Measurements from ENCODE around the gene BRME1.

BRME1 gene

DNA sequence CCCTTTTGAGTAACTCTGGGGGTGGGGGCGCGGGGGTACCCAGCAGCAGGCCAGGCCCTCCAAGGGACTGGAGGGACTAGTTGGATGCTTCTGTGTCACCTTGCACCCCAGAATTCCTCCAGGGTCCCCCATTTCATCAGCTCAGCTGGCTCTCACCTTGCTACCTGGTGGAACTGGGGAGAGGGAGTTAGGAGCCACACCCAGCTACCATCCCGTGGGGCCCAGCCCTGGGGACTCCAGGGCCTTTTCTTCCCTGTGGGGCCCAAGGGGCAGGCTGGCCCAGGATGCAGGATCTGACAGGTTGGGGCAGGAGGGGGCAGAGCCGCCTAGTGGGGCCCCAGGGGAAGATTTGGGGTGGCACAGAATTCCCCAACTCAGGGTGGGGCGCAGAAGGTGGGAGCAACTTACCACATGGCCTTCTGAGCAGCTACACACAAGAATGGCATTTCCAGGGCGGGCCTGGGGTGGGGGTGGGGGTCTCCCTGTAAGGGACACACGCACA lies 61.7 kb downstream of the BRME1 start:
- DNase-seq (ENCODE audit: low spot score), result no peak
- TF ChIP-seq, protein P1, sequence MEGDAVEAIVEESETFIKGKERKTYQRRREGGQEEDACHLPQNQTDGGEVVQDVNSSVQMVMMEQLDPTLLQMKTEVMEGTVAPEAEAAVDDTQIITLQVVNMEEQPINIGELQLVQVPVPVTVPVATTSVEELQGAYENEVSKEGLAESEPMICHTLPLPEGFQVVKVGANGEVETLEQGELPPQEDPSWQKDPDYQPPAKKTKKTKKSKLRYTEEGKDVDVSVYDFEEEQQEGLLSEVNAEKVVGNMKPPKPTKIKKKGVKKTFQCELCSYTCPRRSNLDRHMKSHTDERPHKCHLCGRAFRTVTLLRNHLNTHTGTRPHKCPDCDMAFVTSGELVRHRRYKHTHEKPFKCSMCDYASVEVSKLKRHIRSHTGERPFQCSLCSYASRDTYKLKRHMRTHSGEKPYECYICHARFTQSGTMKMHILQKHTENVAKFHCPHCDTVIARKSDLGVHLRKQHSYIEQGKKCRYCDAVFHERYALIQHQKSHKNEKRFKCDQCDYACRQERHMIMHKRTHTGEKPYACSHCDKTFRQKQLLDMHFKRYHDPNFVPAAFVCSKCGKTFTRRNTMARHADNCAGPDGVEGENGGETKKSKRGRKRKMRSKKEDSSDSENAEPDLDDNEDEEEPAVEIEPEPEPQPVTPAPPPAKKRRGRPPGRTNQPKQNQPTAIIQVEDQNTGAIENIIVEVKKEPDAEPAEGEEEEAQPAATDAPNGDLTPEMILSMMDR (IDR thresholded peaks at IDR 0.05; ENCODE audit: borderline replicate concordance, control extremely low read depth, extremely low read depth, insufficient read depth, missing control alignments), result no peak
- in situ Hi-C loops (cut with MboI; ENCODE audit: low sequenced_read_pairs, unreplicated experiment), result no loop called here

DNA sequence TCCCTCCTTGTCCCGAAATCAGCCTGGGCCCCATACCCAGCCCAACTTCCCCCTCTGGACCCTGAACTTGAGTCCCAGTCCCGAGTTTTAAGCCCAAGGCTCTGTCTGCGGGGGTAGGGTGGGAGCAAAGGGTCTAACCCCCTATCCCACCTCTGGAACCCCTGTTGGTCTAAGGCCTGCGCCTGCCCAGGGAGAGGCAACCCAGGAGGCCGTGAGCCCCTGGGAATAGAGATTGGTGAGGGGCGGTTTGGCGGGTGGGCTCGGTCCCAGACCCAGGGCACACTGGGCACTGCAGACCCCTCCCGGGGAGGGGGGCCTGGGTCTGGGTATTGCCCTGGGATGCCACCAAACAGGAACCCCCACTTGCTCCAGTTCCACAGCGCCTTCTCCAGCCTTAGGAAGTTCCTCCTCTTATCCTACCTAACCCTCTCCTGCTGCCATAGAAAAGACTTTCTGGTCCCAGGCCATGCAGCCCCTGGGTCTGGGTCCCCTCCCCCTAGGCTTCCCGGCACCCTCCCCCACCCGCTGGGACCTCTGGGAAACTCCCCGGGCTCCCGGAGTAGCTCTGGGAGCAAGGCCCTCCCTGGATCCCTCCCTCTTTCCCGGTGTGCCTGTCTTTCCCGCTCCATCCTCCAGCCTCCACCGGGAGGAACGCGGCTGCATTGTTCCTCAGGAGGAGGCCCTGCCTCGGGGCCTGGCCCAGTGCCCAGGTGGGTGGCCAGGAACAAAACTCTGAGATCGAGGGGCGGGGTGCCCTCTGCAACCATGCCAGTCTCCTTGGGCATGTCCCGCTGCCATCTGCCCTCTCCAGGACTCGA lies 62.6 kb downstream of the BRME1 start:
- no peak for DNase-seq (ENCODE audit: low spot score)
- in situ Hi-C loops (cut with MboI; ENCODE audit: low sequenced_read_pairs, unreplicated experiment), result no loop called here
- TF ChIP-seq, protein P1 (IDR thresholded peaks at IDR 0.05; ENCODE audit: borderline replicate concordance, control extremely low read depth, extremely low read depth, insufficient read depth, missing control alignments), result no peak

DNA sequence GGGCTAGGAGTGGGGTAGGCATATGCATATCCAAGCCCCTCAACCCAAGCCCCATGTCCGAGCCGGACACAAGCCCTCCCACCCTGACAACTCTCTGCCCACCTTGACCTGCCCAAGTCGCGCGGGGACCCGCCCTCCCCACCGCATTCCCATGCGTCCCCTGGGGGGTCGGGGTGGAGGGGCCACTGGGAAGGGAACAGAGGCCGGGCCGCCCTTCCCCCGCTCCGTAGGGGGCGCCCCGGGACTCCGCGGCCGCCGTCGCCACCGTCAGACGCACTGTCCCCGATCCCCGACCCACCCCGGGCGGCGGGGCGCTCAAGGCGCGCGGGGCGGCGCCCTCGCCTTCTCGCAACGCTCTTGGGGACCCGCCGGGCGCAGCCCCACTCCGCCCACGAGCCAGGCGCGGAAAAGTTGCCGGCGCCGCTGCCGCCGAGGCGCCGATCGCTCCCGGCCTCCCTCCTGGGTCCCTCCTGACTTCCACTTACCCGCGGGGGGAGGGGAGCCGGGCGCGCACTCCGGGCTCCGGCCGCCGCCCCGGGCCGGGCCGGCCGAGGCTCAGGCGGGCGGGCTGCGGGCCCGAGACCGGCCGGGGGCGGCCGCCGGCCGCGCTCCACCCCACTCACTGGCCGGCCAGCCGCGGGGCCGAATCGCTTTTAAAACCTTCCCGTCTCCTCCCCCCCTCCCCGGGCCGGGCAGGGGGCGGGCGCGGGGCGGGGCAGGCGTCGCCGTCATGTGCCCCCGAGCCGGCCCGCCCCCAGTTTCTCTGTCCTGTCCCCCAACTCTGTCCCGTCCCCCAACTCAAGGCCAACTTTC lies 63.4 kb downstream of the BRME1 start:
- in situ Hi-C loops (cut with MboI; ENCODE audit: low sequenced_read_pairs, unreplicated experiment), result no loop called here
- DNase-seq (ENCODE audit: low spot score), result peak; percentile 88
- TF ChIP-seq, protein P1 (IDR thresholded peaks at IDR 0.05; ENCODE audit: borderline replicate concordance, control extremely low read depth, extremely low read depth, insufficient read depth, missing control alignments), result peak; percentile 19

DNA sequence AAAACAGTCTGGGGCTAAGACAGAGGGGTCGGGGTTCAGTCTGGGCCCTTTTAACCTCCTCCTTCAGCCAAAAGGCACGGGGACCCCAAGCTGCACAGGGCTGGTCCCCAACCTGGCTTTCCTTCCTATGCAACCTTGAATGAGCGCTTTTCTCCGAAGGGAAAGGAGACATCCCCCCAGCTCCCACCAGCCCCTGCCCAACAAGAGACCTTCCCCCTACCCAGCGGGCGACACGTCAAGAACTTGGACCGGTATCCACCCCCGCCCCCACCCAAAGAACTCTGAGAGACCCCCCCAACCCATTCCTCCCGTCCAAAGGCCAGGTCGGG lies 64.0 kb downstream of the BRME1 start:
- TF ChIP-seq, protein P1 (IDR thresholded peaks at IDR 0.05; ENCODE audit: borderline replicate concordance, control extremely low read depth, extremely low read depth, insufficient read depth, missing control alignments), result no peak
- in situ Hi-C loops (cut with MboI; ENCODE audit: low sequenced_read_pairs, unreplicated experiment), result no loop called here
- DNase-seq (ENCODE audit: low spot score), result no peak

DNA sequence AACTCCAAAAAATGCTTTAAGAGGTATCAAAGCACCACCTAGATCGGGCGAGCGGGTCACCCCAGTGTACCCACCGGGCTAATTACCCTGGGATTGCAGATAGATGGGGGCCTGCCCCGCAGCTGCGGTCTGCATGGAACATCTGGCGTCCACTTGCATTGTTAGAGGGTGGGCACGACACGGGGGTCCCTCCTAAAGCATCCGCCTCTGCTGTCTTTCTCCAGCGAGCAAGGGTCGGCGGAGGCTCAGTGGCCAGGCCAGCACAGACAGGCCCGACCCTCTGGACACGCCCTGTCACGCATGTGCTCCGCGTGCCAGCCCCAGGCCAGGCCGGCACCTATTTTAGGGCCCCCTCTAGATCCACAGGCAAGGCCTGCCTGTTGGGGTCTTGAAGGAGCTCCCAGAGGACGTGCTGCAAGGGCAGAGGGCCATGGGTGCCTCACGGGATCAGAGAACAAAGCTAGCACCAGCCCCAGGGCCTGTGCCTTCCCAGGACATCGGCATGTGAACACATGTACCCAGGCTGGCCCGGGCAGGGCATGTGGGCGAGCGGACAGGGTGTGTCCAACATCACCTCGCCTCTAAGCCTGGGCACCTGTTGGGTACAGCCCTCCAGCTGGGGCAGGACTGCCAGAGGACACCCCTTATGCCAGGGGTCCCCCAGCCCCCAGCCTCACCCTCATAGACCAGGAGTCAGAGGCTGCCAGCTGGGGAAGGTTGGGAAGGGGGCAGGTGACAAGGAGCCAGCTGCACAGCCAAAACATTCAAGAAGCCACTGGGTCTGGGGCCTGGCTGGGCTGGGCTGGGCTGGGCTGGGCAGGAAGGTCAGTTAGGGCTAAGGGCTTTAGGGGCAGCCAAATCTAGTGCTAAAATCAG lies 64.6 kb downstream of the BRME1 start:
- in situ Hi-C loops (cut with MboI; ENCODE audit: low sequenced_read_pairs, unreplicated experiment), result no loop called here
- TF ChIP-seq, protein P1 (IDR thresholded peaks at IDR 0.05; ENCODE audit: borderline replicate concordance, control extremely low read depth, extremely low read depth, insufficient read depth, missing control alignments), result no peak
- no peak for DNase-seq (ENCODE audit: low spot score)
